GM19372 (cell line): ENCODE data around the gene CHCT1.
"Not testable (repeated sequence)": the region's sequence is repeated elsewhere in the genome, so short reads cannot be mapped to it uniquely, and the experiment has no call there.

ENCODE experiments used
- ATAC-seq: cut with Tn5 transposase; IDR thresholded peaks from one replicate; pipeline ENCODE4 v1.9.1; 2021; ENCODE audit warnings: mild to moderate bottlenecking, low read depth, moderate library complexity; ENCODE audit not compliant: unreplicated experiment

Gene CHCT1

DNA sequence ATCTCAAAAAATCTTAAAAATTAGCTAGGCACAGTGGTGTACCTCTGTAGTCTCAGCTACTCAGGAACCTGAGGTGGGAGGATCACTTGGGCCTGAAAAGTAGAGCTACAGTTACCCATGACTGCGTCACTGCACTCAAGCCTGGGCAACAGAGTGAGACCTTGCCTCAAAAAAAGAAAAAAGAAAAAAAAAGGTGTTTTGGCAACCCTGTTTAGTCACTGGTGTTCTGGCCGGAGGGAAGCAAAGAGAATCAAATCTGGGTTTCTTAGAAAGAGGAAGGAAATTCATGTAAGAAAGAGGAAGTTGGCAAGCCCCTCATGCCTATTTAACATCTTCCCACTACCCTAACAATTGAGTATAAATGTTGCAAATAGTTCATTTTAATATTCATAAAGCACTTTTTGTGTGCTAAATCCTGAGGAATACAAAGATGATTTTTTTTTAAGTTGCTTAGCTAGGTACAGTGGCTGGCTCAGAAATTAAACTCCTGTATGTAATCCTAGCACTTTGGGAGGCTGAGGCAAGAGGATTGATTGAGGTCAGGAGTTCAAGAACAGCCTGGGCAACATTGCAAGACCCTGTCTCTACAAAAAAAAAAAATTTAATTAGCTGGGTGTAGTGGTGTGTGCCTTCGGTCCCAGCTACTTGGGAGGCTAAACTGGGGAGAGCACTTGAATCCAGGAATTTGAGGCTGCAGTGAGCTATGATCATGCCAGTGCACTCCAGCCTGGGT is 23.9 kb upstream of the CHCT1 start:
- peak; percentile 70 for ATAC-seq

DNA sequence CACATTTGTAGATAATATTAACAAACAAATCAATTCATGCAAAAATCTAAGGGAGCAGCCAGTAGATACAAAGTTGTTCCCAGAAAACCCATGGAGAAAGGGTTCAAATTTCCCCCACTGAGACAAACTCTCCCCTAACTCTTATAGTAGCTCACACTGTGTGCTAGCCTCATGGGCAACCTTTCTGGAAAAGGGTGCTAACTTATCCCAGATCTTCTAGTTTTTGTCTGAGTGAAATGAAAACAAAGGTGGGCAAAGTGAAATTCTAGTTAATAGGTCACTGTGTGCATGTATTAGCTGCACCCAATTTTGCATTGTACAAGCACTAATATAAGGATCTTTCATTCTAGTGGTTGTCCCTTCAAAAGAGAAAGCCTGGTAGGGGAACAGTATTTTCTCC is 20.5 kb upstream of the CHCT1 start:
- no peak for ATAC-seq

DNA sequence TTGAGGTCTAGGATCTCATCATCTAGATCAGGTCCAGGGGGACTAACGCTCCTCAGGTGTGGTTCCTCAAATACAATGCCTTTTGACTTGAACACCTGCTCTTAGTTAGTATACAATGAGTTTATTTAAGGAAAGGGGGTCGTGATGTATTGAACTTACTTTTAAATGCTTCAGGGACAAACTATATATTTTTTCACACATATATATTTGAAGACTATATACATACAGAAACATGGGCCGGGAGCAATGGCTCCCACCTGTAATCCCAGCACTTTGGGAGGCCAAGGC is 18.8 kb upstream of the CHCT1 start:
- no peak for ATAC-seq

DNA sequence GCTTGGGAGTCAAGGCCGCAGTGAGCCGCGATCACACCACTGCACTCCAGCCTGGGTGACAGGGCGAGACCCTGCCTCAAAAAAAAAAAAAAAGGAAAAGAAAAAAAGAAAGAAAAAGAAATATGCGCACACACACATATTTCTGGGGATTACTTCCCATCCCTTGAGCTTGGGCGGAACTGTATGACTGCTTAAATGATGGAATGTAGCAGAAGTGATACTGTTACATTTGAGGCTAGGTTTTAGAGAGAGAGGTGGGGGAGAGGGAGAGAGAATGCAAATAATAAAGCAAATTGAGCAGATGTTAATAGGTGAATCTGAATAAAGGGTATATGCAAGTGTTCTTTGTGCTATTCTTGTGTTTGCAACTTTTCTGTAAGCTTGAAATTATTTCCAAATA is 18.3 kb upstream of the CHCT1 start:
- ATAC-seq = no peak

DNA sequence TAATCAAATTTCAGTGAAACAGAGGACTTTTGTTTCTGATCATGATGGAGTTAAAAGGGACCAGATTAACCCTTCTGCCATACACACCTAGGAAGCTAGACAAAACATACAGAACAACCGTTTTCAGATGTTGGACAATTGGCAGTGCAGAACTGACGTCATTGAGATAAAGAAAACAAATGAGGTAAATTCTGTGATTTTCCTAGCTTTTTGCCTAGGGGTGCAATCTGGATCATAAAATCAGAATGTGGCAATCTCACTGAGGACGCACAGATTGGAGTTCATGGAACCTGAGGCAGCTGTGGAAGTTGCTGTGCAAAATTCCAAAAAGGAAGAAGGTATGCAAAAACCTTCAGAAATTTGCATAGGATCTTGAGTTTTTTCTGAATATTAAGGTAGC is 15.4 kb upstream of the CHCT1 start:
- ATAC-seq = no peak

DNA sequence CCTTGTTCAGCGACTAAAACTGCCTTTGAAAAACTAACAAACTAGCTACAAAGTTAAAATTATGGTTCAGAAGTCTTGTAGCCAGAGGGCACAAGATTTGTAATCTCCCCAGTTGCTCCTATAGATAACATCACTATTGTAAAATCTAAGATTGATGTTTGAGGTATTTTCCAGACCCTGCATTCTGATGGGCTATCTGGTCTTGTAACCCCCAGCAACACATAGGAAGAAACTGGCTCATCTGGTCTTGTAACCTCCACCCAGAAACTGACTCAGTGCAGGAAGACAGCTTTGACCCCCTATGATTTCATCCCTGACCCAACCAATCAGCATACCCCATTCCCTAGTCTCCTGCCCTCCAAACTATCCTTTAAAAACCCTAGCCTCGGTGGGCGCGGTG is 12.3 kb upstream of the CHCT1 start:
- no peak for ATAC-seq

DNA sequence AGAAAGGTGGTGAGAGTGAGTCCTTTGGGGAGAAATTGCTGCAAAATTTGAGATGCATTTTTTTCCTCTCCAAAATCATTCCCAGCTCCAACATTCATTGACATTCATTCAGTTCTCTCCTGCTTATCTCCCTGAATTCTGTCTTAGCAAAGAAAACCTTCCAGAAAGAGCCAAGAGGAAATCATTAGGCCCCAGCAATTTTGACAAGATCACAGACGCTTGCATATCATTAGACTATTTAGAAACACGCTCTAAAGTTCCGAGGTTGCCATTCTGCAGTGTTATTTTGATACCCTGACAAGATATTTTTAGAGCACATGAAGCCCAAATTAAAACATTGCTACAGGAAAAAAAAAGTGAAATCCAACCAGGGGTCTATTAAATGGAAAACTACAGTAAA is 9.6 kb upstream of the CHCT1 start:
- no peak for ATAC-seq

DNA sequence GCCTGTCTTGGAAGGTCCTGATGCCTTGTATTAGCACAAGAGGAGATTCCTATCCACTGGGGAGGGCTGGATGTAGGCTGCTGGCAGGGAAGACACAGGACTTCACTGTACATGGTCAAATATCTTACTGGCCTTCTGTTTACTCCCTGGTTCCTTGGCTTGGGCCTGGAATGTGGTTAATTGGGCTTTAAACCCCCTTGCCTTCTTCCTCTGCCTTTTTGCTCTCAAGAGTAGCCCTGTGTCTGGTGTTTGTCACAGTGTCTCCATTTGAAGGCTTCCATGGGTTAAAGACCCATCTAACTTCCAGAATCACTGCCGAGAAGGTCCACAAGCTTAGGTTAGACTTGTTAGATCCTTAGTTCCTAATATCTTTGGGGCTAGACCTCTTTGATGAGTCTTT is 7.1 kb upstream of the CHCT1 start:
- ATAC-seq = no peak

DNA sequence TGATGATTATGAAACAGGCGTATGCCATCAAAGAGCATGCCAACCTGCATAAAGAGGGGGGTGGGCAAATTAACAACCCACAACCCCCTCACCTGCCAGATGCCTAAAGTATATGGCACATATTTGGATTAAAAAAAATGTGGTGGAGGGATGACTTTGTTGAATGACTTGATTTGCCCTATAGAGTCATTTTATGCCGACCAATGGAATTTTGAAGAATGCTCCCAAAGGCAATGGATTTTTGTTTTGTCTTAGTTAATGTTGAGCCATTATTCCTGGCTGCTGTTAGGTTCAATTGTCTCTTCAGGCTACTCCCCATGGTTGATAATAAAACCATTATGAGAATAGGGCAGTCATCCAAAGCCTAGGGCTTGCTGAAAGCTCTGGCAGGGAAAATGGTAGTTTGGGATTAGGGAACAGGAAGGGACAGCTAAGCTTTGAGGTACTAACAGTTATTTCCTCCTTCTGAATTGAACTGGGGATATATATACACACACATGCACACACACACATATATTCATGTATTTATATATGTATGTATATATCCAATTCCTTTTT is 5.8 kb upstream of the CHCT1 start:
- no peak for ATAC-seq

DNA sequence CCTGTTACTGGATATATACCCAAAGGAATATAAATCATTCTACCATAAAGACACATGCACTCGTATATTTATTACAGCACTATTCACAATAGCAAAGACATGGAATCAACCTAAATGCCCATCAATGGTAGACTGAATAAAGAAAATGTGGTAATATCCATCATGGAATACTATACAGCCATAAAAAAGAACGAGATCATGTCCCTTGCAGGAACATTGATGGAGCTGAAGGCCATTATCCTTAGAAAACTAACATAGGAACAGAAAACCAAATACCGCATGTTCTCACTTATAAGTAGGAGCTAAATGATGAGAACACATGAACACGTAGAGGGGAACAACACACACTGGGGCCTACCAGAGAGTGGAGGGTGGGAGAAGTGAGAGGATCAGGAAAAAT is 3.3 kb upstream of the CHCT1 start:
- not testable (repeated sequence) for ATAC-seq

DNA sequence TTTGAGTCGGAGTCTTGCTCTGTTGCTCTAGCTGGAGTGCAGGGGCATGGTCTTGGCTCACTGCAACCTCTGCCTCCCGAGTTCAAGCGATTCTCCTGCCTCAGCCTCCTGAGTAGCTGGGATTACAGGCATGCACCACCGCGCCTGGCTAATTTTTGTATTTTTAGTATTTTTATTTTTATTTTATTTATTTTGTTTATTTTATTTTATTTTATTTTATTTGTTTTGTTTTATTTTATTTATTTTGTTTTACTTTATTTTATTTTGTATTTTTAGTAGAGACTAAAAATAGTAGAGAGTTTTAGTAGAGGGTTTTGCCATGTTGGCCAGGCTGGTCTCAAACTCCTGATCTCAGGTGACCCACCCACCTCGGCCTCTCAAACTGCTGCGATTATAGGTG is 2.4 kb upstream of the CHCT1 start:
- ATAC-seq = not testable (repeated sequence)

DNA sequence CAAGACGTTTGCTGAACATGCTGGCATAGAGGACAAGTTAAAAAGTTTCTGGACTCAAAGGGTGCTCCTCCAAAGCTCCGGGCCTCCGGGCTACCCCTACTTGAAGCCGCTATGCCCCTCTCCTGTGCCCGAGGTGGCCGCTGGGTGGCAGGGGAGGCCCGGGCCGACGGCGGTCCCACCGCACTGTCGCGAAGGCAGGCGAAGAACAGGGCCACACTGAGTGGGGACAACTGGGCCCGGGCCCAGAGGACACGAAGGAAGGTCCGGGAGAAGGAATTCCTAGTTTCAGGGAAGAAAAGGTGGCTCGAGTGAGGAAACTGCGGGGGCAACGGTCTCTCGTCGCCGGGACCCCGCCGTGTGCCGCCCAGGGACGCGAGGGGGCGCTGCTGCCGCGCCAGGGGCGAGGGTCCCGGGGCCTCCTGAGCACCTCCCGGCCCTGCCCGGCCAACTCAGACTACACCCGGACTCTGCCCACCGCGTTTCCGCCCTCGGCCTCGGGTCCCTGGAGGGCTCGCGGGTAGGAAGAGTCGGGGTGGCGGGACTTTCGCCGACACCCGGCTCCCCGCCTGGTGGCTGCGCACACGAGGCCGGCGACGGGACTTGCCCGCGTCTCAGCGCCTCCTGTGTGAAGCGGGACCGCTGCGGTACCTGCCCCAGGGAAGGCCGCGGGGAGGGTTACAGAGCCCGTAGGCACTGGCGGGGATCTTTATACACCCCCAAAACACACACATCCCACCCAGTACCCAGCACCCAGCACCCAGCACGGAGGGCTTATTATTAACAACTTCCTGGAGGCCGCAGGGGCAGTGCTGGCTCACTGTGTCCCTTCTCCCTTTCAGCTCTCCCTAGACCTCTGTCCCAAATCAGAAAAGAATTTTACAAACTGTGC is 772 bp upstream of the CHCT1 start:
- peak; percentile 76 for ATAC-seq

DNA sequence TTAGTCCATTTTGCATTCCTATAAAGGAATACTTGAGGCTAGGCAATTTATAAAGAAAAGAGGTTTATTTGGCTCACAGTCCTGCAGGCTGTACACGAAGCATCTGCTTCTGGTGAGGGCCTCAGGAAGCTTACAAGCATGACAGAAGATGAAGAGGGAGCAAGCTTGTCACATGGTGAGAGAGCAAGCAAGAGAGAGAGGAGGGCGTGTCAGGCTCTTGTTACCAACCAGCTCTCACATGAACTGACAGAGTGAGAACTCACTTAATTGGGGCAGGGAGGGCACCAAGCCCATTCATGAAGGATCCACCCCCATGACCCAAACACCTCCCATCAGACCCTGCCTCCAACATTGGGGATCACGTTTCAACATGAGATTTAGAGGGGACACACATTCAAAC is 1.6 kb downstream of the CHCT1 start:
- ATAC-seq = no peak

DNA sequence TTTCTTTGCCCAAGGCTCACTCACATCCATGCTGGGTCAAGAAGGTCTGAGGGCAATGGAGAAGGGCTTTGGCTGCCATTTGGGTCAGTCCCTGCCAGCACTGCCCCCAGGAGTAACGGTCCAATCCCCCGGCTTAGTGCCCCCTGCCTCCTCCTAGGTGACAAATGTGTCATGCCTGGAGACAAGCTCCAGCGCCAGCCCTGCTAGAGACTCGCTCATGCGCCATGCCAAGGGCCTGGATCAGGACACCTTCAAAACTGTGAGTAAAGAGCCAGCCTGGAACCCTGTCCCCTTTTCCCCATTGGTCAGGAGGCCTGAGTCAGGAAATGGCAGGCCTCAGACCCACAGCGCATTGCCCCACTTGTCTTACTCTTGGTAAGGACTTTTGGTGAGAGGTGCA is 3.3 kb downstream of the CHCT1 start:
- ATAC-seq = no peak

DNA sequence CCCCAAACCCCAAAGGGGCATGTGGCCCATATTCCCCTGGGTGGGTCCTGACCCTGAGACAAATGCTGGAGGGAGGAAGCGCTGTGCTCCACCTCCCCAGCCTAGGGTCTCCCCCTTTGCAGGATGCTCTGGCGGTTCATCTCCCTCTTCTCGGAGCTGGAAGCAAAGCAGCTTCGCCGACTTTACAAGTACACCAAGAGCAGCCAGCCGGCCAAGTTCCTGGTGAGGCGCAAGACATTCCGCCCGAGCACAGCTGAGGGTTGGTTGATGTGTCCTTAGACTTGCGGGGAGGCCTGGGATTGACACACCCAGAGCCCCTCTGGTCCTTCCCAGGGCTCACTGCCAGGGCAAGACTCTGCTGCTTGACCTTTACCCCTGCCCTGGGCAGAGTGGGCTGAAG is 4.3 kb downstream of the CHCT1 start:
- no peak for ATAC-seq

DNA sequence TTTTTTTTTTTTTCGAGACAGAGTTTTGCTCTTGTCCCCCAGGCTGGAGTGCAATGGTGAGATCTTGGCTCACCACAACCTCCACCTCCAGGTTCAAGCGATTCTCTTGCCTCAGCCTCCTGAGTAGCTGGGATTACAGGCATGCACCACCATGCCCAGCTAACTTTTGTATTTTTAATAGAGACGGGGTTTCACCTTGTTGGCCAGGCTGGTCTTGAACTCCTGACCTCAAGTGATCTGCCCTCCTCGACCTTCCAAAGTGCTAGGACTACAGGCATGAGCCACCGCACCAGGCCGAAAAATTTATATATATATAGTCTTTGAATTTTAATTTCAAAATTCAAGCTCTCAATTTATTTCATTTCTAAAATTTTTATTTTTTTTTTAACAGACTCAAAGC is 6.2 kb downstream of the CHCT1 start:
- ATAC-seq = not testable (repeated sequence)

DNA sequence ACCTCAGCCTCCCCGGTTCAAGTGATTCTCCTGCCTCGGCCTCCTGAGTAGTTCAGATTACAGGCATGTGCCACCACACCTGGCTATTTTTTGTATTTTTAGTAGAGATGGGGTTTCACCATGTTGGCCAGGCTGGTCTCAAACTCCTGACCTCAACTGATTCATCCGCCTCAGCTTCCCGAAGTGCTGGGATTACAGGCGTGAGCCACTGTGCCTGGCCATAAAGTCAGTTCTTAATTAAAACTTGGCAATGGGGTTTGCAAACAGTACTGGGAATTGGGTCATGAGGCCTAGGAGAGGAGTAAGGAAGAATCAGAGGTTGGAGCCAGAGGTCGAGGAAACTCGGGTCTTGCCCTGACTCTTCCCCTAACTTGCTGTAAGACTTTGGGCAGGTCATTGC is 8.3 kb downstream of the CHCT1 start:
- ATAC-seq = not testable (repeated sequence)

DNA sequence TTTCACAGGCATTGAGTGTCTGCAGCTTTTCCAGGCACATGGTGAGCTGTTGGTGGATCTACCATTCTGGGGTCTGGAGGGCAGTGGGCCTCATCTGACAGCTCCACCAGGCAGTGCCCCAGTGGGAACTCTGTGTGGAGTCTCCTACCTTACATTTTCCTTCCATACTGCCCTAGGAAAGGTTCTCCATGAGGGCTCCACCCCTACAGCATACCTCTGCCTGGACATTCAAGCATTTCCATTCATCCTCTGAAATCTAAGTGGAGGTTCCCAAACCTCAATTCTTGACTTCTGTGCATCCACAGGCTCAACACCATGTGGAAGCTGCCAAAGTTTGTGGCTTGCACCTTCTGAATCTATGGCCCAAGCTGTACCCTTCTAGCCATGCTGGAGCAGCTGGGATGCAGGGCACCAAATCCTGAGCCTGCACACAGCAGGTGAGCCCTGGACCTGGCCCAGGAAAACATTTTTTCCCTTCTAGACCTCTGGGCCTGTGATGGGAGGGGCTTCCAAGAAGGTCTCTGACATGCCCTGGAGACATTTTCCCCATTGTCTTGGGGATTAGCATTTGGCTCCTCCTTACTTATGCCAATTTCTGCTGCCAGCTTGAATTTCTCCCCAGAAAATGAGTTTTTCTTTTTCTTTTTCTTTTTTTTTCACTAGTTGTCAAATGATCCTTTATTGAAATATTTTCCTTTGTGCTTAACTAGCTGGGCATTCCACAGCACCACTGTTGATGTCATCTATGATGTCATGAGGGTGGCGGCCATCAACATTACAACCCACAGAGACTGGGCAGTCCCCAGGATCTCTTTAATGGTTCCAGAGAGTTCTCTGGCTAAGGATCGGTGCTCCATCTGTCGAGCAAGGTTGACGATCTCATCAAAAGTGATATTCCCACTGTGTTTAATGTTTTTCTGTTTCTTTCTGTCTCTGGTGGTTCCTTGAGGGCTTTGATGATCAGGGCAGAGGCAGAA is 11.0 kb downstream of the CHCT1 start:
- not testable (repeated sequence) for ATAC-seq

DNA sequence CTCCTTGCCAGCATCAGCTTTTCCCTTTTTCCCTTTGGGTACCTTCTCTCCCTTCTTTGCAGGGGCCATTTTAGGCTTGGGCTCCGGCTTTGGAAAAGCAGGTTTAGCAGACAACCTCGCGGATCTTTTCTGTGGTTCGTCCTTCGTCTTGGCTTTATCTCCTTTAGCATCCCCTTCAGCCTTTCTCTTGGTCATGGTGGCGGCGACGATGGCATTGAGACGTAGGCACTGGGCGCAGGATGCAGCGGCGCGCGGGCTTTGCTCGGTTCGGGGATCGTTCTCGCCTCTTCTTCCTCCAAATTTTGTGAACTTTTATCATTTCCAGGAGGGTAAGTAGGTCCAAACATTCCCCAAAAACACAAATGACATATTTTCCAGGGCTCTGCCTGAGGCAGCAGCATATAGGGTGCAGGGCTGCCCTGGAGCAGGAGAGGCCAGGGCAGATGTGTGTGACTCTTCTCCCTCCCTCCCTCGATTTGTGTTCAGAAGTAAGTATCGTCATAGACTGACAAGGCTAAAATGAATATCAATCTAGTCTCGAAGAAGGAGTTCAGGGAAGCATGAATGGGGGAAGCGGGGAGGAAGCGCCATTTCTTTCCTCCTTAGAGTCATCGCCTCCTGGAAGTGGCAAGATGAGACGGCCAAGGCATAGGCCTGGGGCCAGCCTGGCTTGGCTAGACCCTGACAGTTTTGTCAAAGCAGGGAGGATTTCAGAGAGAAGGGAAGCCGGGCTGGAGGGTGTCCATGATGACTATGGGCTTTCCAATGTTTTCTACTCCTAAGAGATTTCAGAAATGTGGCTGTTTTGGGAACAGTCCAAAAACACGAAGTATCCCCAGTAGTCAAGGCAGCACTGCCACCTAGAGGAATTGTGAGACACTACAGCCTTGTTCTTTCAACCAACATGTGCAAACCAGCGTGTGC is 13.2 kb downstream of the CHCT1 start:
- no peak for ATAC-seq

DNA sequence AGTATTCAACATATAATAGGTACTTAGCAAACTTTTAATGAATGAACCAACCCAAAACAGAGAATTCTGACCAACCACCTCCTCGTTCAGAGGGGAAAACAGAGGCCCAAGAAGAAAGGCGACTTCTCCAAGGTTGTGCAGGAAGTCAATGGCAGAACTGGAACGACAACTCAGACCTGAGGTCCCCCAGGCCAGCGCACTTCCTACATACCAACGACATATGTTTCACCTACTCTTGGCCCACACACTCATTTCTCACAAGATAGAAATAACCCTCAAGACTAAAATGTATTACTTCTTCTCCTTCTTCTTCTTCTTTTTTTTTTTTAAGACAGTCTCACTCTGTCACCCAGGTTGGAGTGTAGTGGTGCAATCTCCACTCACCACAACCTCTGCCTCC is 14.4 kb downstream of the CHCT1 start:
- no peak for ATAC-seq
